MCF 10A (cell line): ENCODE results near the gene FBXO36. TPM values are rescaled to one million over a fixed set of nuclear protein-coding genes. Genes with fewer than 3 reads are reported as not detected.

Source experiments
- BruUV-seq: library from RNA; stranded (reverse); fragments of 400-500 nt; replicated peaks from 2 replicates; lab custom pipeline; 2021; lab: Mats Ljungman, UMichigan
- CTCF ChIA-PET: fragments of 300-600 bp; sonication (Branson Sonifier 250); formaldehyde crosslinking; extraction: SDS; loops from one replicate; lab custom pipeline; 2021; ENCODE audit warnings: antibody characterized with exemption, inconsistent platforms; lab: Yijun Ruan, JAX
- POLR2A ChIA-PET: fragments of 300-600, 350-650 bp; sonication (Branson Sonifier 250); formaldehyde crosslinking; extraction: SDS; loops from one replicate; lab custom pipeline; 2020; ENCODE audit warnings: antibody characterized with exemption, inconsistent platforms; lab: Yijun Ruan, JAX
- DNase-seq: peaks from one replicate; pipeline ENCODE4 v3.0.0-alpha.2; 2018; ENCODE audit not compliant: unreplicated experiment
- H3K27ac Mint-ChIP-seq: one replicate; pipeline ENCODE4 v1.8.0; 2022; ENCODE audit warnings: mild to moderate bottlenecking, low read depth, mixed read lengths; ENCODE audit not compliant: unreplicated experiment
- H3K27me3 Mint-ChIP-seq: one replicate; pipeline ENCODE4 v1.8.0; 2022; ENCODE audit warnings: mixed read lengths; ENCODE audit not compliant: insufficient read depth, unreplicated experiment
- H3K36me3 Mint-ChIP-seq: one replicate; pipeline ENCODE4 v1.8.0; 2022; ENCODE audit warnings: mild to moderate bottlenecking, moderate library complexity, mixed read lengths; ENCODE audit not compliant: insufficient read depth, unreplicated experiment
- H3K4me1 Mint-ChIP-seq: one replicate; pipeline ENCODE4 v1.8.0; 2022; ENCODE audit warnings: mixed read lengths; ENCODE audit not compliant: insufficient read depth, unreplicated experiment
- H3K4me3 Mint-ChIP-seq: one replicate; pipeline ENCODE4 v1.8.0; 2022; ENCODE audit warnings: mild to moderate bottlenecking, moderate library complexity, mixed read lengths; ENCODE audit not compliant: unreplicated experiment
- H3K9me3 Mint-ChIP-seq: one replicate; pipeline ENCODE4 v1.8.0; 2022; ENCODE audit warnings: mixed read lengths; ENCODE audit not compliant: unreplicated experiment
- CTCF ChIP-seq: fragments of 200-600 bp; IDR thresholded peaks from one replicate; pipeline ENCODE4 v1.8.0; 2022; ENCODE audit warnings: antibody characterized with exemption, mild to moderate bottlenecking; ENCODE audit not compliant: unreplicated experiment
- intact Hi-C: fragments of 100-400 bp; cut with micrococcal nuclease; formaldehyde crosslinking; loops from 2 replicates; pipeline ENCODE4 v1.14.1; 2022
- total RNA-seq: library from RNA; stranded (reverse); gene quantifications from 2 replicates; pipeline ENCODE4 v1.2.3, GENCODE V29; 2022

The FBXO36 gene
- total RNA-seq, 1 experiment from 2014 or later = 2.2 TPM

GRCh38 chr2:230048010-230048671 lies 125.8 kb downstream of the FBXO36 start:
- no peaks in the 10 kb centered on the region for H3K27me3 Mint-ChIP-seq
- H3K4me1 Mint-ChIP-seq = no peaks in the 10 kb centered on the region
- CTCF ChIA-PET = no interaction called here
- H3K36me3 Mint-ChIP-seq = peaks cover 7% of the 10 kb centered on the region
- BruUV-seq = no TSS peak
- H3K4me3 Mint-ChIP-seq = no peak overlapping the region
- no peaks in the 10 kb centered on the region for H3K9me3 Mint-ChIP-seq
- TF ChIP-seq CTCF = no peak
- intact Hi-C loops = no loop called here
- DNase-seq = peak; percentile 28
- POLR2A ChIA-PET = no interaction called here
- H3K27ac Mint-ChIP-seq = no peak overlapping the region

- Mint-ChIP-seq H3K27me3 (no peaks in the 10 kb centered on the region), H3K27ac (no peak overlapping the region), H3K36me3 (peaks cover 5% of the 10 kb centered on the region), H3K4me1 (peaks cover 11% of the 10 kb centered on the region), H3K4me3 (no peak overlapping the region), H3K9me3 (no peaks in the 10 kb centered on the region)
- TF ChIP-seq CTCF = no peak
- CTCF ChIA-PET = no interaction called here
- intact Hi-C loops = no loop called here
- no peak for DNase-seq
- no TSS peak for BruUV-seq
- POLR2A ChIA-PET = interaction anchor here (2.2 kb wide), 1 partner anchor 18 kb away, joined by 11 read pairs; the partner anchor contains the start of gene SLC16A14
Observed at GRCh38 chr2:230050136-230050535, 127.8 kb downstream of the FBXO36 start.

GRCh38 chr2:230052299-230052698 lies 130.0 kb downstream of the FBXO36 start:
- no peaks in the 10 kb centered on the region for H3K9me3 Mint-ChIP-seq
- ChIA-PET POLR2A (interaction anchor here (1.1 kb wide), 1 partner anchor 9 kb away, joined by 4 read pairs; no protein-coding TSS in a partner anchor), CTCF (interaction anchor here (0.9 to 2.6 kb wide), 3 partner anchors 16 to 40 kb away, joined by 3 to 13 read pairs (median 4); partner anchors contain the start of gene SLC16A14)
- H3K36me3 Mint-ChIP-seq = no peaks in the 10 kb centered on the region
- no peak for TF ChIP-seq CTCF
- H3K27ac Mint-ChIP-seq = peak overlapping the region; percentile 33
- H3K27me3 Mint-ChIP-seq = no peaks in the 10 kb centered on the region
- no peak overlapping the region for H3K4me3 Mint-ChIP-seq
- no TSS peak for BruUV-seq
- intact Hi-C loops = no loop called here
- DNase-seq = no peak
- peaks cover 11% of the 10 kb centered on the region for H3K4me1 Mint-ChIP-seq

GRCh38 chr2:230053753-230054478 lies 131.6 kb downstream of the FBXO36 start:
- TF ChIP-seq CTCF = no peak
- Mint-ChIP-seq H3K9me3 (no peaks in the 10 kb centered on the region), H3K27me3 (no peaks in the 10 kb centered on the region), H3K27ac (no peak overlapping the region), H3K36me3 (no peaks in the 10 kb centered on the region), H3K4me1 (peaks cover 11% of the 10 kb centered on the region), H3K4me3 (no peak overlapping the region)
- DNase-seq = peak; percentile 79
- no TSS peak for BruUV-seq
- POLR2A ChIA-PET = interaction anchor here (0.5 to 1.9 kb wide), 8 partner anchors 13 to 363 kb away, joined by 3 to 7 read pairs (median 4); partner anchors contain the start of gene FBXO36
- CTCF ChIA-PET = interaction anchor here (0.5 to 2.7 kb wide), 8 partner anchors 9 to 859 kb away, joined by 3 to 12 read pairs (median 3); no protein-coding TSS in a partner anchor
- intact Hi-C loops = no loop called here
